ENCODE data around the gene MSL2. TPM values are rescaled to one million over a fixed set of nuclear protein-coding genes. Genes with fewer than 3 reads are reported as not detected.

The MSL2 gene, protein sequence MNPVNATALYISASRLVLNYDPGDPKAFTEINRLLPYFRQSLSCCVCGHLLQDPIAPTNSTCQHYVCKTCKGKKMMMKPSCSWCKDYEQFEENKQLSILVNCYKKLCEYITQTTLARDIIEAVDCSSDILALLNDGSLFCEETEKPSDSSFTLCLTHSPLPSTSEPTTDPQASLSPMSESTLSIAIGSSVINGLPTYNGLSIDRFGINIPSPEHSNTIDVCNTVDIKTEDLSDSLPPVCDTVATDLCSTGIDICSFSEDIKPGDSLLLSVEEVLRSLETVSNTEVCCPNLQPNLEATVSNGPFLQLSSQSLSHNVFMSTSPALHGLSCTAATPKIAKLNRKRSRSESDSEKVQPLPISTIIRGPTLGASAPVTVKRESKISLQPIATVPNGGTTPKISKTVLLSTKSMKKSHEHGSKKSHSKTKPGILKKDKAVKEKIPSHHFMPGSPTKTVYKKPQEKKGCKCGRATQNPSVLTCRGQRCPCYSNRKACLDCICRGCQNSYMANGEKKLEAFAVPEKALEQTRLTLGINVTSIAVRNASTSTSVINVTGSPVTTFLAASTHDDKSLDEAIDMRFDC
- total RNA-seq = 100 to 1,000 TPM; 143 to 146 TPM
- polyA plus RNA-seq (2013, experiment 1 of 2) = 64.6 TPM
- 62.2 TPM for polyA plus RNA-seq (2013, experiment 2 of 2)
- 60.0 to 370 (median 155) reads per million in 172 experiments for total RNA-seq

- peaks cover 22% of the 10 kb centered on the region for H3K4me1 ChIP-seq (ENCODE audit: insufficient read depth, low read length)
- Mint-ChIP-seq H3K27ac (peak within 1 kb of the TSS; percentile 98), H3K4me3 (peak within 1 kb of the TSS; percentile 98), H3K36me3 (ENCODE audit: low read depth) (peaks cover 54% of the 10 kb centered on the region), H3K4me1 (ENCODE audit: low read depth) (peaks cover 40% of the 10 kb centered on the region), H3K27me3 (peaks cover 5% of the 10 kb centered on the region), H3K9me3 (no peaks in the 10 kb centered on the region)
- no peaks in the 10 kb centered on the region for H3K36me3 ChIP-seq (ENCODE audit: insufficient read depth, low read length)
- no peaks in the 10 kb centered on the region for H3K9me3 ChIP-seq (ENCODE audit: control insufficient read depth in 1 of 2, insufficient read depth in 1 of 2, low read length in 2 of 2)
- ATAC-seq (ENCODE audit: poor library complexity) (peak; percentile 36), DNase-seq (peak in 1 of 14 experiments; percentile 68)
- TF ChIP-seq, protein P1, sequence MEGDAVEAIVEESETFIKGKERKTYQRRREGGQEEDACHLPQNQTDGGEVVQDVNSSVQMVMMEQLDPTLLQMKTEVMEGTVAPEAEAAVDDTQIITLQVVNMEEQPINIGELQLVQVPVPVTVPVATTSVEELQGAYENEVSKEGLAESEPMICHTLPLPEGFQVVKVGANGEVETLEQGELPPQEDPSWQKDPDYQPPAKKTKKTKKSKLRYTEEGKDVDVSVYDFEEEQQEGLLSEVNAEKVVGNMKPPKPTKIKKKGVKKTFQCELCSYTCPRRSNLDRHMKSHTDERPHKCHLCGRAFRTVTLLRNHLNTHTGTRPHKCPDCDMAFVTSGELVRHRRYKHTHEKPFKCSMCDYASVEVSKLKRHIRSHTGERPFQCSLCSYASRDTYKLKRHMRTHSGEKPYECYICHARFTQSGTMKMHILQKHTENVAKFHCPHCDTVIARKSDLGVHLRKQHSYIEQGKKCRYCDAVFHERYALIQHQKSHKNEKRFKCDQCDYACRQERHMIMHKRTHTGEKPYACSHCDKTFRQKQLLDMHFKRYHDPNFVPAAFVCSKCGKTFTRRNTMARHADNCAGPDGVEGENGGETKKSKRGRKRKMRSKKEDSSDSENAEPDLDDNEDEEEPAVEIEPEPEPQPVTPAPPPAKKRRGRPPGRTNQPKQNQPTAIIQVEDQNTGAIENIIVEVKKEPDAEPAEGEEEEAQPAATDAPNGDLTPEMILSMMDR (IDR thresholded peaks at IDR 0.05) = no peak
- peak within 1 kb of the TSS; percentile 95 for H3K4me3 ChIP-seq (ENCODE audit: low read length)
- no peaks in the 10 kb centered on the region for H3K27me3 ChIP-seq (ENCODE audit: control insufficient read depth in 1 of 2, insufficient read depth in 2 of 2, low read length in 2 of 2)
- ChIA-PET CTCF (interaction anchor here (2.3 kb wide), 1 partner anchor 55 kb away, joined by 10 read pairs; no protein-coding TSS in a partner anchor), POLR2A (interaction anchor here (0.6 to 6.2 kb wide), 21 partner anchors 8 to 1991 kb away, joined by 3 to 137 read pairs (median 5); partner anchors contain the start of genes ANAPC13, ARMC8, CEP63 and NCK1)
- intact Hi-C loops (cut with DNase I, micrococcal nuclease) = loop anchor here (2.0 to 5.0 kb wide), 4 partner anchors 119 to 666 kb away; partner anchors contain the start of genes NCK1 (in 1 of the 2) and STAG1 (in 1 of the 2)
- H3K27ac ChIP-seq (ENCODE audit: low read depth in 1 of 2, low read length in 2 of 2) = peak within 1 kb of the TSS; percentile 91 to 99
Observed at GRCh38 chr3:136196064-136196400, at the start of gene MSL2. Gene MSL2 (minus strand): TSS chr3:136196335. CDS start chr3:136195113, 1,222 bp downstream.

DNA sequence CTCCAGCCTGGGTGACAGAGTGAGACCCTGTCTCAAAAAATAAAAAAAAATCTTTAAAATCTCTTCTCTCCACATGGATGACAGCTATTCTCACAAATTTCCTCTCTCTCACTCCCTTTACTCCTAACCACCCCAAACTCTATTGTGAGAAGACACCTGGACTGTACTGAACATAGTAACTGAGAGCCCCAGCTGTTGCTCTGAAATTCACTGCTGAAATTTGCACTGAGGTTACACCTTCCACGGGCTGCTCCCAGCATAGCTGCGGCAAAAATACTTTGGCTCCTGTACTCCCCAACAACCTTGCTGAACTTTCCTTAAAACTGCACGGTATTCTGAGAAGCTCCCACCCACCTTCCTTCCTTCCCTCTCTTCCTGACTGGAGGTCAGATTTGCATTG, 49.6 kb upstream of the MSL2 start:
- H3K9me3 Mint-ChIP-seq = no peaks in the 10 kb centered on the region
- H3K4me1 ChIP-seq (ENCODE audit: insufficient read depth, low read length) = peaks cover 7% of the 10 kb centered on the region
- DNase-seq (no peak), ATAC-seq (ENCODE audit: poor library complexity) (no peak)
- H3K36me3 ChIP-seq (ENCODE audit: insufficient read depth, low read length) = no peaks in the 10 kb centered on the region
- no peaks in the 10 kb centered on the region for H3K27me3 Mint-ChIP-seq
- no peak overlapping the region for H3K27ac Mint-ChIP-seq
- no peak overlapping the region for H3K4me3 Mint-ChIP-seq
- H3K36me3 Mint-ChIP-seq (ENCODE audit: low read depth) = no peaks in the 10 kb centered on the region
- no peak overlapping the region for H3K27ac ChIP-seq (ENCODE audit: low read depth in 1 of 2, low read length in 2 of 2)
- CTCF ChIA-PET = no interaction called here
- TF ChIP-seq, protein P1 (IDR thresholded peaks at IDR 0.05) = no peak
- H3K4me1 Mint-ChIP-seq (ENCODE audit: low read depth) = peaks cover 9% of the 10 kb centered on the region
- POLR2A ChIA-PET = no interaction called here
- no peak overlapping the region for H3K4me3 ChIP-seq (ENCODE audit: low read length)
- H3K27me3 ChIP-seq (ENCODE audit: control insufficient read depth in 1 of 2, insufficient read depth in 2 of 2, low read length in 2 of 2) = no peaks in the 10 kb centered on the region
- no peaks in the 10 kb centered on the region for H3K9me3 ChIP-seq (ENCODE audit: control insufficient read depth in 1 of 2, insufficient read depth in 1 of 2, low read length in 2 of 2)
- intact Hi-C loops (cut with DNase I, micrococcal nuclease) = loop anchor here in 1 of 2 experiments (5.0 kb wide), 1 partner anchor 612 kb away; no protein-coding TSS in a partner anchor

DNA sequence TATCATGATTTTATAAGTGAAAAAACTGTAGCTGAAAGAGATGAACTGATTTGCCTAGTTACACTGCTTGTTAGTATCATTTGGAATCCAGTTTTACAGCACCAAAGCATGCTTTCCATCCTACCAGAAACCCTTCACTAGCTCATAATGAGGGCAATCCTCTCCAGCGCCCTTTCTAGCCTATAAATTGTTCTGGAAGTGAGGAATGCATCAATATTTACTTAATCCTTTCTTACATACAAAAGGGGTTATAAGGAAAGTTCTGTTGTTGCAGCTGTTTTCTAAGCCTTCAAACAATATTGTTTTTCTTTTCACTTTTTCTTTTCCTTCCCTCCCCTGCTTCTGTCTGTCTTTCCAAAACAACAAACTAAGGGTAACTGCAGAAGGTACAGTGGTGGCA, 43.0 kb upstream of the MSL2 start:
- Mint-ChIP-seq H3K4me3 (no peak overlapping the region), H3K27ac (no peak overlapping the region), H3K27me3 (no peaks in the 10 kb centered on the region), H3K9me3 (no peaks in the 10 kb centered on the region), H3K36me3 (ENCODE audit: low read depth) (no peaks in the 10 kb centered on the region), H3K4me1 (ENCODE audit: low read depth) (no peaks in the 10 kb centered on the region)
- DNase-seq (no peak), ATAC-seq (ENCODE audit: poor library complexity) (no peak)
- Histone ChIP-seq H3K9me3 (ENCODE audit: control insufficient read depth in 1 of 2, insufficient read depth in 1 of 2, low read length in 2 of 2) (no peaks in the 10 kb centered on the region), H3K27me3 (ENCODE audit: control insufficient read depth in 1 of 2, insufficient read depth in 2 of 2, low read length in 2 of 2) (peaks cover 0 to 2% of the 10 kb centered on the region in 2 experiments), H3K27ac (ENCODE audit: low read depth in 1 of 2, low read length in 2 of 2) (no peak overlapping the region), H3K4me3 (ENCODE audit: low read length) (no peak overlapping the region), H3K4me1 (ENCODE audit: insufficient read depth, low read length) (no peaks in the 10 kb centered on the region), H3K36me3 (ENCODE audit: insufficient read depth, low read length) (no peaks in the 10 kb centered on the region)
- intact Hi-C loops (cut with DNase I, micrococcal nuclease) = no loop called here
- ChIA-PET POLR2A (no interaction called here), CTCF (interaction anchor here (0.6 kb wide), 1 partner anchor 1935 kb away, joined by 3 read pairs; no protein-coding TSS in a partner anchor)
- TF ChIP-seq, protein P1 (IDR thresholded peaks at IDR 0.05) = no peak
